Lower leg skin (tissue), 3 donors: ENCODE results near the gene PTGIS.

Experiments
- CTCF ChIP-seq, 3 donors: fragments of 450-650 bp; IDR thresholded peaks; one replicate each; pipeline ENCODE4 v1.5.1; 2016; ENCODE audit warnings: antibody characterized with exemption in 3 of 3, mild to moderate bottlenecking in 3 of 3, moderate library complexity in 2 of 3
- POLR2A ChIP-seq, 2 donors: fragments of 450-650 bp; IDR thresholded peaks; one replicate each; pipeline ENCODE4 v1.6.1; 2016 to 2017; ENCODE audit warnings: antibody characterized with exemption in 2 of 2, mild to moderate bottlenecking in 1 of 2, moderate library complexity in 1 of 2

DNA sequence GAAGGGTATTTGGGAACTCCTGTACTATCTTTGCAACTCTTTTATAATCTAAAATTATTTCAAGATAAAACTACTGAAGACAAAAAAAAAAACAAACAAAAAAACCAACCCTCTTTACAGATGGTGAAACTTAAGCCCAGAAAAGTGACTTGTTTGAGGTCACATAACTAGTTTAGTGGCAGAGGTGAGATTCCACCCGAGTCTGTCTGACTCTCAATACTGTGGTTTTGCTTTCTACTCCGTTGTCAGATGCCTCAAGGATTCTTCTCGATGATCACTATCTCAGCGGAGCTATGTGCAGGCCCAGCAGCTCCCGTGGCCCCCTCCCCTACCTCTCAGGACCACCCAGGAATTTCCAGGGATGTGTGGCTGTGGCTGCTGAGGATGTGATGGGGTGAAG, 49.4 kb downstream of the PTGIS start:
- TF ChIP-seq CTCF (IDR thresholded peaks at IDR 0.05), result no peak
- TF ChIP-seq POLR2A (IDR thresholded peaks at IDR 0.05), result no peak
